HG03097 (cell line): ENCODE results near the gene MBTPS1.

Source experiments
- ATAC-seq: cut with Tn5 transposase; IDR thresholded peaks from one replicate; pipeline ENCODE4 v1.9.1; 2021; ENCODE audit not compliant: unreplicated experiment, low FRiP score

The MBTPS1 gene

GRCh38 chr16:84080378-84080777 is 36.4 kb downstream of the MBTPS1 start:
- no peak for ATAC-seq

- ATAC-seq = no peak
These were observed 37.1 kb downstream of the MBTPS1 start for GRCh38 chr16:84079664-84080063.

- ATAC-seq = no peak
These were observed 41.4 kb downstream of the MBTPS1 start for GRCh38 chr16:84075376-84075775.

- ATAC-seq = no peak
These were observed 42.0 kb downstream of the MBTPS1 start for GRCh38 chr16:84074721-84075120.

- ATAC-seq = no peak
These were observed 44.7 kb downstream of the MBTPS1 start for GRCh38 chr16:84072014-84072413.

- no peak for ATAC-seq
These were observed 45.6 kb downstream of the MBTPS1 start for GRCh38 chr16:84071121-84071520.

GRCh38 chr16:84069540-84069939 is 47.2 kb downstream of the MBTPS1 start:
- no peak for ATAC-seq

- ATAC-seq = no peak
These were observed 47.8 kb downstream of the MBTPS1 start for GRCh38 chr16:84068783-84069462.

- ATAC-seq = no peak
These were observed 48.7 kb downstream of the MBTPS1 start for GRCh38 chr16:84068041-84068440.

- no peak for ATAC-seq
These were observed 49.1 kb downstream of the MBTPS1 start for GRCh38 chr16:84067640-84068039.

- no peak for ATAC-seq
These were observed 51.1 kb downstream of the MBTPS1 start for GRCh38 chr16:84065536-84066132.

GRCh38 chr16:84063980-84064379 is 52.8 kb downstream of the MBTPS1 start:
- no peak for ATAC-seq

GRCh38 chr16:84062734-84063640 is 53.8 kb downstream of the MBTPS1 start:
- no peak for ATAC-seq

- ATAC-seq = no peak
These were observed 55.4 kb downstream of the MBTPS1 start for GRCh38 chr16:84061236-84061819.

- no peak for ATAC-seq
These were observed 56.5 kb downstream of the MBTPS1 start for GRCh38 chr16:84059946-84060901.

GRCh38 chr16:84059111-84059510 is 57.6 kb downstream of the MBTPS1 start:
- ATAC-seq = no peak

- ATAC-seq = no peak
These were observed 58.1 kb downstream of the MBTPS1 start for GRCh38 chr16:84058664-84059063.

- no peak for ATAC-seq
These were observed 58.5 kb downstream of the MBTPS1 start for GRCh38 chr16:84058211-84058610.

GRCh38 chr16:84056933-84057332 is 59.8 kb downstream of the MBTPS1 start:
- ATAC-seq = no peak
